ENCODE data around the gene OR6Q1. TPM values are rescaled to one million over a fixed set of nuclear protein-coding genes. Genes with fewer than 3 reads are reported as not detected.

The OR6Q1 gene
- total RNA-seq, 4 donors from 2014 or later = not detected

- Histone ChIP-seq H3K4me1 (peaks cover 0 to 16% (median 2%) of the 10 kb centered on the region in 4 donors), H3K4me3 (no peak overlapping the region), H3K27me3 (no peaks in the 10 kb centered on the region), H3K27ac (peak overlapping the region in 2 of 4 donors; percentile 43 to 59), H3K9me3 (no peaks in the 10 kb centered on the region), H3K36me3 (no peaks in the 10 kb centered on the region)
- peak in 2 of 3 donors; percentile 77 to 78 for DNase-seq
- TF ChIP-seq CTCF (IDR thresholded peaks at IDR 0.05) = no peak
- TF ChIP-seq POLR2A (IDR thresholded peaks at IDR 0.05) = no peak
These were observed 6.1 kb upstream of the OR6Q1 start for GRCh38 chr11:58024601-58025091.

- Histone ChIP-seq H3K4me1 (peaks cover 0 to 16% (median 2%) of the 10 kb centered on the region in 4 donors), H3K27me3 (no peaks in the 10 kb centered on the region), H3K9me3 (no peaks in the 10 kb centered on the region), H3K4me3 (no peak overlapping the region), H3K27ac (no peak overlapping the region), H3K36me3 (no peaks in the 10 kb centered on the region)
- no peak for TF ChIP-seq POLR2A (IDR thresholded peaks at IDR 0.05)
- TF ChIP-seq CTCF (IDR thresholded peaks at IDR 0.05) = no peak
- DNase-seq = no peak
These were observed 3.4 kb upstream of the OR6Q1 start for GRCh38 chr11:58027341-58027740.

- no peaks in the 10 kb centered on the region for H3K27me3 ChIP-seq
- no peaks in the 10 kb centered on the region for H3K9me3 ChIP-seq
- no peak overlapping the region for H3K4me3 ChIP-seq
- no peaks in the 10 kb centered on the region for H3K36me3 ChIP-seq
- peaks cover 0 to 6% (median under 1%) of the 10 kb centered on the region in 4 donors for H3K4me1 ChIP-seq
- peak overlapping the region in 1 of 4 donors; percentile 16 for H3K27ac ChIP-seq
- no peak for DNase-seq
- TF ChIP-seq POLR2A (IDR thresholded peaks at IDR 0.05) (no peak), CTCF (IDR thresholded peaks at IDR 0.05) (no peak)
These were observed 1.9 kb upstream of the OR6Q1 start for GRCh38 chr11:58028687-58029411.

GRCh38 chr11:58034471-58034870 is 3.7 kb downstream of the OR6Q1 start:
- Histone ChIP-seq H3K4me1 (no peaks in the 10 kb centered on the region), H3K27me3 (no peaks in the 10 kb centered on the region), H3K9me3 (no peaks in the 10 kb centered on the region), H3K27ac (no peak overlapping the region), H3K4me3 (no peak overlapping the region), H3K36me3 (no peaks in the 10 kb centered on the region)
- no peak for TF ChIP-seq CTCF (IDR thresholded peaks at IDR 0.05)
- no peak for DNase-seq

- no peak for TF ChIP-seq POLR2A (IDR thresholded peaks at IDR 0.05)
- TF ChIP-seq CTCF (IDR thresholded peaks at IDR 0.05) = no peak
- no peaks in the 10 kb centered on the region for H3K9me3 ChIP-seq
- H3K36me3 ChIP-seq = no peaks in the 10 kb centered on the region
- no peak overlapping the region for H3K27ac ChIP-seq
- no peaks in the 10 kb centered on the region for H3K27me3 ChIP-seq
- no peak overlapping the region for H3K4me3 ChIP-seq
- H3K4me1 ChIP-seq = no peaks in the 10 kb centered on the region
- no peak for DNase-seq
These were observed 8.8 kb downstream of the OR6Q1 start for GRCh38 chr11:58039589-58039988.

Measured in Peyer's patch (tissue), 4 donors.